Measurements from ENCODE around the gene DNAH11. TPM values are rescaled to one million over a fixed set of nuclear protein-coding genes. Genes with fewer than 3 reads are reported as not detected.

DNAH11 gene
- total and polyA plus RNA-seq, 9 of the 15 experiments (the other 6 are each of a cell fraction or from before 2014, with no cell fraction given) = under 0.01 TPM; not detected in 7

DNA sequence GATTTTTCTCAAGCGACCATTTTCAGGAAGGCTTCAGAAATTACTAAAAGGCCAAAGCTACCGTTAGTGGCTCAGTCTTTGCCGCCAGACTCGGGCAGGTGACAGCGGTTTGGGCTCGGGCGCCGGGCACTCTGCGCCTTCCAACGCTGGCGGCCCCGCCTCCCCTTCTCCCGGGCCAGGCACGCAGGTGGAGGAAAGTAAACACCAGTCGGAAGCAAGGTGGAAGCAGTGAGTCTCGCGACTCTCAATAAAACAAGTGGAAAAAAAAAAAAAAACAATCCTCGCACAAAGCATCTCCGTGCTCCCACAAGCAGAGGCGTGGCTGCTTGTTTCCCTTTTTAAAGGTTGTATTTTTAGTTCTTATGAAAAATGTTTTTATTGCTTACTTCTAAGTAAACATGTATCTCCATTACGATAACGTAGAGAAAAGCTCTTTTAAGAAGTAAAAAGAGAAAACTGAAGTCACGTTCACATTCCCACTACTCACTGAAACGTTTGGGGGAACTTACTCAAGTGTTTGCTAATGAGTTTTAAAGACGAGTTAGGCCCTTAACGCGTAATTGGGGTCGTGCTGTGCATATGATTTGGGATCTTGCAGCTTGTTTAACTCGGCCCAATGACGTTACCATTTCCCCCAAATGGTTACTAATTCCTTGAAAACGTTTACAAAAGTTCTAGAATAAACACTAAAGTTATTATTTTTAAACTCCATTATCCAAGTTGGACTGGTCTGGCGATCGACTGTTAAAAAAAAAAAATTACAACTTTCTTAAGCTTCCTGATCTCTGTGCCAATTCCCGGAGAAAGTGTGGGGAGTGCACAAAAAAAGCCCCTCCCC lies 402.0 kb downstream of the DNAH11 start:
- ChIA-PET POLR2A (interaction anchor here (0.5 to 0.6 kb wide), 3 partner anchors 57 to 755 kb away, joined by 3 to 4 read pairs (median 3); no protein-coding TSS in a partner anchor), CTCF (ENCODE audit: low intra/inter-chr PET ratio) (no interaction called here)
- BruUV-seq (replicated peaks) = no TSS peak
- no peak overlapping the region for H3K27ac ChIP-seq (ENCODE audit: extremely low read depth, low read depth, low read length)
- peak overlapping the region; percentile 54 for H3K4me2 ChIP-seq (ENCODE audit: insufficient read depth, low read length)
- H3K79me2 ChIP-seq (ENCODE audit: control insufficient read depth, insufficient read depth, low read length) = no peaks in the 10 kb centered on the region
- DNase-seq (ENCODE audit: extremely low read depth in 1 of 4, low spot score in 3 of 4) (peak in 1 of 4 experiments; percentile 3), FAIRE-seq (no peak), ATAC-seq (no peak)
- peaks cover 6 to 16% of the 10 kb centered on the region in 2 experiments; a peak in 4 of 5 replicates for H3K4me1 ChIP-seq (replicated peaks in 1 of 2; ENCODE audit: control insufficient read depth in 2 of 2, insufficient read depth in 2 of 2, low read length in 2 of 2)
- H3K9me3 ChIP-seq (replicated peaks; ENCODE audit: control insufficient read depth, insufficient read depth, low read depth, low read length) = no peaks in the 10 kb centered on the region
- WGBS (ENCODE audit: insufficient coverage, low coverage, missing lambda C conversion rate) = 7% methylated on average over 28 of the region's 34 CpGs
- intact Hi-C loops (cut with micrococcal nuclease) (no loop called here), in situ Hi-C loops (cut with MboI) (no loop called here)
- H4K20me1 ChIP-seq (replicated peaks; ENCODE audit: control insufficient read depth, insufficient read depth, low read length) = 0 out of 2 replicates have a peak, but pooled peaks cover 3% of the 10 kb centered on the region
- H3K27me3 ChIP-seq (ENCODE audit: control insufficient read depth in 2 of 2, insufficient read depth in 2 of 2, low read length in 2 of 2) = peaks cover 6 to 24% of the 10 kb centered on the region in 2 experiments
- no peaks in the 10 kb centered on the region for H3K36me3 ChIP-seq (ENCODE audit: control insufficient read depth, insufficient read depth, low read length)
- H3K9ac ChIP-seq (ENCODE audit: insufficient read depth in 1 of 2, low read depth in 2 of 2, low read length in 2 of 2) = peak overlapping the region; percentile 45 to 69; a peak in 3 of 4 replicates
- no peaks in the 10 kb centered on the region for H3K9me1 ChIP-seq (ENCODE audit: control insufficient read depth, insufficient read depth, low read length)
- peak overlapping the region; percentile 37 for H3K4me3 ChIP-seq
- H2AFZ ChIP-seq (ENCODE audit: low read depth, low read length) = peak overlapping the region; percentile 56
- TF ChIP-seq POLR2AphosphoS5 (IDR thresholded peaks at IDR 0.05; ENCODE audit: control insufficient read depth, insufficient read depth, low read depth, low read length) = no peak
- no peak for TF ChIP-seq SRSF9 (IDR thresholded peaks at IDR 0.05; ENCODE audit: borderline replicate concordance, low read depth, low read length)
- no peak for TF ChIP-seq FIP1L1 (IDR thresholded peaks at IDR 0.05; ENCODE audit: low read depth, low read length, poor library complexity, severe bottlenecking)
- TF ChIP-seq, protein P1, sequence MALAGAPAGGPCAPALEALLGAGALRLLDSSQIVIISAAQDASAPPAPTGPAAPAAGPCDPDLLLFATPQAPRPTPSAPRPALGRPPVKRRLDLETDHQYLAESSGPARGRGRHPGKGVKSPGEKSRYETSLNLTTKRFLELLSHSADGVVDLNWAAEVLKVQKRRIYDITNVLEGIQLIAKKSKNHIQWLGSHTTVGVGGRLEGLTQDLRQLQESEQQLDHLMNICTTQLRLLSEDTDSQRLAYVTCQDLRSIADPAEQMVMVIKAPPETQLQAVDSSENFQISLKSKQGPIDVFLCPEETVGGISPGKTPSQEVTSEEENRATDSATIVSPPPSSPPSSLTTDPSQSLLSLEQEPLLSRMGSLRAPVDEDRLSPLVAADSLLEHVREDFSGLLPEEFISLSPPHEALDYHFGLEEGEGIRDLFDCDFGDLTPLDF (CRISPR knock-in tag; IDR thresholded peaks at IDR 0.05) = no peak
- no peak for TF ChIP-seq TBL1XR1 (IDR thresholded peaks at IDR 0.05; ENCODE audit: low read length in 2 of 2)
- TF ChIP-seq, protein P2, sequence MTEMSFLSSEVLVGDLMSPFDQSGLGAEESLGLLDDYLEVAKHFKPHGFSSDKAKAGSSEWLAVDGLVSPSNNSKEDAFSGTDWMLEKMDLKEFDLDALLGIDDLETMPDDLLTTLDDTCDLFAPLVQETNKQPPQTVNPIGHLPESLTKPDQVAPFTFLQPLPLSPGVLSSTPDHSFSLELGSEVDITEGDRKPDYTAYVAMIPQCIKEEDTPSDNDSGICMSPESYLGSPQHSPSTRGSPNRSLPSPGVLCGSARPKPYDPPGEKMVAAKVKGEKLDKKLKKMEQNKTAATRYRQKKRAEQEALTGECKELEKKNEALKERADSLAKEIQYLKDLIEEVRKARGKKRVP (CRISPR knock-in tag; IDR thresholded peaks at IDR 0.05) = no peak
- TF ChIP-seq FOXJ3 (CRISPR knock-in tag; IDR thresholded peaks at IDR 0.05) = no peak
- TF ChIP-seq, protein P3, sequence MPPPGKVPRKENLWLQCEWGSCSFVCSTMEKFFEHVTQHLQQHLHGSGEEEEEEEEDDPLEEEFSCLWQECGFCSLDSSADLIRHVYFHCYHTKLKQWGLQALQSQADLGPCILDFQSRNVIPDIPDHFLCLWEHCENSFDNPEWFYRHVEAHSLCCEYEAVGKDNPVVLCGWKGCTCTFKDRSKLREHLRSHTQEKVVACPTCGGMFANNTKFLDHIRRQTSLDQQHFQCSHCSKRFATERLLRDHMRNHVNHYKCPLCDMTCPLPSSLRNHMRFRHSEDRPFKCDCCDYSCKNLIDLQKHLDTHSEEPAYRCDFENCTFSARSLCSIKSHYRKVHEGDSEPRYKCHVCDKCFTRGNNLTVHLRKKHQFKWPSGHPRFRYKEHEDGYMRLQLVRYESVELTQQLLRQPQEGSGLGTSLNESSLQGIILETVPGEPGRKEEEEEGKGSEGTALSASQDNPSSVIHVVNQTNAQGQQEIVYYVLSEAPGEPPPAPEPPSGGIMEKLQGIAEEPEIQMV (tag; conservative IDR thresholded peaks at IDR 0.05; ENCODE audit: low read depth) = no peak
- no peak for TF ChIP-seq NCOA1 (IDR thresholded peaks at IDR 0.05; ENCODE audit: low read depth)
- TF ChIP-seq NFRKB (IDR thresholded peaks at IDR 0.05; ENCODE audit: low read depth) = no peak
- no peak for TF ChIP-seq FOXK2 (conservative IDR thresholded peaks at IDR 0.05 in 1 of 2, IDR thresholded peaks at IDR 0.05 in 1 of 2; ENCODE audit: low read depth in 2 of 2)
- no peak; the same call in 1 of the 2 replicates for TF ChIP-seq RNF2 (IDR thresholded peaks at IDR 0.05)
- TF ChIP-seq, protein P4, sequence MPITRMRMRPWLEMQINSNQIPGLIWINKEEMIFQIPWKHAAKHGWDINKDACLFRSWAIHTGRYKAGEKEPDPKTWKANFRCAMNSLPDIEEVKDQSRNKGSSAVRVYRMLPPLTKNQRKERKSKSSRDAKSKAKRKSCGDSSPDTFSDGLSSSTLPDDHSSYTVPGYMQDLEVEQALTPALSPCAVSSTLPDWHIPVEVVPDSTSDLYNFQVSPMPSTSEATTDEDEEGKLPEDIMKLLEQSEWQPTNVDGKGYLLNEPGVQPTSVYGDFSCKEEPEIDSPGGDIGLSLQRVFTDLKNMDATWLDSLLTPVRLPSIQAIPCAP (CRISPR knock-in tag; IDR thresholded peaks at IDR 0.05; ENCODE audit: borderline replicate concordance) = no peak
- TF ChIP-seq SNRNP70 (optimal IDR thresholded peaks at IDR 0.05; ENCODE audit: low read depth, low read length) = no peak

Data from K562 (cell line).